Endothelial cell of umbilical vein (primary cell): ENCODE data around the gene NSD1.

Source experiments
- EZH2 ChIP-seq: IDR thresholded peaks from 2 replicates; pipeline ENCODE4 v1.6.1; 2012; ENCODE audit warnings: borderline replicate concordance, low read depth, mild to moderate bottlenecking, moderate library complexity, low read length, inconsistent platforms; ENCODE audit not compliant: severe bottlenecking
- FOS ChIP-seq: IDR thresholded peaks from 2 replicates; pipeline ENCODE4 v1.6.1; 2011; ENCODE audit warnings: mild to moderate bottlenecking, low read length, moderate library complexity, borderline replicate concordance; ENCODE audit not compliant: insufficient read depth
- GATA2 ChIP-seq: IDR thresholded peaks from 2 replicates; pipeline ENCODE4 v1.7.0; 2011; ENCODE audit warnings: low read depth, mild to moderate bottlenecking, moderate library complexity, mixed read lengths, low read length; ENCODE audit not compliant: insufficient read length, insufficient read depth
- JUN ChIP-seq: IDR thresholded peaks from 2 replicates; pipeline ENCODE4 v1.6.1; 2011; ENCODE audit warnings: borderline replicate concordance, low read depth; ENCODE audit not compliant: insufficient read length, insufficient read depth
- MYC ChIP-seq: IDR thresholded peaks from one replicate; pipeline ENCODE4 v1.6.1; 2011; ENCODE audit warnings: mild to moderate bottlenecking, low read depth, low read length
- POLR2A ChIP-seq: IDR thresholded peaks from 2 replicates; pipeline ENCODE4 v1.6.1; 2012; ENCODE audit warnings: low read depth, mild to moderate bottlenecking, control low read depth, low read length
- POLR2AphosphoS5 ChIP-seq: IDR thresholded peaks from 2 replicates; pipeline ENCODE4 v1.6.1; 2012; ENCODE audit warnings: low read depth, mild to moderate bottlenecking, control low read depth, low read length, moderate library complexity; ENCODE audit not compliant: insufficient read depth
- TF ChIP-seq, protein P1 (sequence below), 2 donors: IDR thresholded peaks; 1 replicate in 1 of 2; 2 replicates in 1 of 2; pipeline ENCODE4 v1.5.1; 2011; ENCODE audit warnings: low read length in 2 of 2, mild to moderate bottlenecking in 2 of 2, moderate library complexity in 2 of 2, control low read depth in 1 of 2, inconsistent platforms in 1 of 2, low read depth in 1 of 2; ENCODE audit not compliant: insufficient read depth in 1 of 2; ENCODE audit errors: extremely low read depth in 1 of 2
- TF ChIP-seq, protein P2 (sequence below): IDR thresholded peaks from 2 replicates; pipeline ENCODE4 v1.6.1; 2011; ENCODE audit not compliant: insufficient read depth, insufficient read length

DNA sequence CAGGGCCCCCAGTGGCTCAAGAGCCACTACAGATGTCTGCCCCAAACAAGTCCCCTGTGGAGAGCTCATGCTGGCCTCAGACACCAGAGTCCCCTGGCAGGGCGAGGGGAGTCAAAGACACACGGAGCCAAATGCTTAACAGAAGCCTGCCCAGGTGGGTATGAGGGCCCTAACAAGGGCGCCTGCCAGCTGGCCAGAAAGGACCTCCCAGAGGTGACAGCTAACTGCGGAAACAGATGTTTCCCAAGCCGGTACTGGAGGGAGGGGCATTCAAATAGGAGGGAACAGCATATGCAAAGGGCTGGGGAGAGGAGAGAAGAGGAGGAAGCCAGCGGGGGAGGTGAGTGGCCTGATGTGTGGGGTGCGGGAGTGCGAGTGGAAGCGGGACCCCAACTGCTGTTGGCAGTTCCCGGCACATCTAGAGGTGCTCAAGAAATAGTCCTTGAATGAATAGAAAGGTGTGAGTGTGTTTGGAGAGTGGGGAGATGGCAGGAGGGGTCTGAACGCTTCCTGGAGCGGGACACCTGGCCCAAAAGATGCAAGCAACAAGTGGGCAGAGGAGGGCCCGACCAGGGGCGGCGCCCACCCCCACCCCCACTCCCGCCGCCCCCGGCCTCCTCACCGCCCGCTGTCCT, 177.3 kb downstream of the NSD1 start:
- TF ChIP-seq, protein P1, sequence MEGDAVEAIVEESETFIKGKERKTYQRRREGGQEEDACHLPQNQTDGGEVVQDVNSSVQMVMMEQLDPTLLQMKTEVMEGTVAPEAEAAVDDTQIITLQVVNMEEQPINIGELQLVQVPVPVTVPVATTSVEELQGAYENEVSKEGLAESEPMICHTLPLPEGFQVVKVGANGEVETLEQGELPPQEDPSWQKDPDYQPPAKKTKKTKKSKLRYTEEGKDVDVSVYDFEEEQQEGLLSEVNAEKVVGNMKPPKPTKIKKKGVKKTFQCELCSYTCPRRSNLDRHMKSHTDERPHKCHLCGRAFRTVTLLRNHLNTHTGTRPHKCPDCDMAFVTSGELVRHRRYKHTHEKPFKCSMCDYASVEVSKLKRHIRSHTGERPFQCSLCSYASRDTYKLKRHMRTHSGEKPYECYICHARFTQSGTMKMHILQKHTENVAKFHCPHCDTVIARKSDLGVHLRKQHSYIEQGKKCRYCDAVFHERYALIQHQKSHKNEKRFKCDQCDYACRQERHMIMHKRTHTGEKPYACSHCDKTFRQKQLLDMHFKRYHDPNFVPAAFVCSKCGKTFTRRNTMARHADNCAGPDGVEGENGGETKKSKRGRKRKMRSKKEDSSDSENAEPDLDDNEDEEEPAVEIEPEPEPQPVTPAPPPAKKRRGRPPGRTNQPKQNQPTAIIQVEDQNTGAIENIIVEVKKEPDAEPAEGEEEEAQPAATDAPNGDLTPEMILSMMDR (IDR thresholded peaks at IDR 0.05; ENCODE audit: extremely low read depth in 1 of 2, insufficient read depth in 1 of 2, low read depth in 1 of 2, low read length in 2 of 2) = no peak
- TF ChIP-seq POLR2A = no peak
- TF ChIP-seq POLR2AphosphoS5 = peak; percentile 54
- no peak for TF ChIP-seq EZH2
- no peak for TF ChIP-seq JUN
- no peak for TF ChIP-seq GATA2
- TF ChIP-seq, protein P2, sequence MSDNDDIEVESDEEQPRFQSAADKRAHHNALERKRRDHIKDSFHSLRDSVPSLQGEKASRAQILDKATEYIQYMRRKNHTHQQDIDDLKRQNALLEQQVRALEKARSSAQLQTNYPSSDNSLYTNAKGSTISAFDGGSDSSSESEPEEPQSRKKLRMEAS = no peak
- no peak for TF ChIP-seq FOS
- TF ChIP-seq MYC = no peak
